OCI-M1 (cell line): ENCODE results near the gene ALDH1B1.
"Not testable (repeated sequence)": the region's sequence is repeated elsewhere in the genome, so short reads cannot be mapped to it uniquely, and the experiment has no call there.

Experiments
- DNase-seq: peaks from one replicate; lab custom pipeline; 2025; lab: John Stamatoyannopoulos, UW

Gene ALDH1B1

GRCh38 chr9:38387066-38387465, 5.4 kb upstream of the ALDH1B1 start:
- no peak for DNase-seq

DNA sequence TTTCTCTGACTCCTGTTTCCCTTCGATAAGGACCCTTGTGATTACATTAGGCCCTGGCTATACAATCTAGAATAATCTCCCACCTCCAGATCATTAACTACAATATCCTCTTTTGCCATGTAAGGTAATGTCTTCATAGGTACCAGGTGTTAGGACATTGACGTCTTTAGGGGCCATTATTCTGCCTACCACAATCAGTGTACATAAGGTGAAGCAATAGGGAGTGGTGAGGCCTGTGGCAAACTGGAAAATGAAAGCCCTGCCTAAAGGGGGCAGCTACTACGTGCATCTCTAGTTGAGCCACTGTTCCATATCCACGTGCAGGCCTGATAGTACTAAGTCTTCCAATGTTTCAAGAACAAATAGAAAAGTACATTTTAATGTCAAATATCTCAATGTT, 4.8 kb upstream of the ALDH1B1 start:
- DNase-seq, result no peak

- no peak for DNase-seq
These were observed 3.9 kb upstream of the ALDH1B1 start for GRCh38 chr9:38388283-38389223.

DNA sequence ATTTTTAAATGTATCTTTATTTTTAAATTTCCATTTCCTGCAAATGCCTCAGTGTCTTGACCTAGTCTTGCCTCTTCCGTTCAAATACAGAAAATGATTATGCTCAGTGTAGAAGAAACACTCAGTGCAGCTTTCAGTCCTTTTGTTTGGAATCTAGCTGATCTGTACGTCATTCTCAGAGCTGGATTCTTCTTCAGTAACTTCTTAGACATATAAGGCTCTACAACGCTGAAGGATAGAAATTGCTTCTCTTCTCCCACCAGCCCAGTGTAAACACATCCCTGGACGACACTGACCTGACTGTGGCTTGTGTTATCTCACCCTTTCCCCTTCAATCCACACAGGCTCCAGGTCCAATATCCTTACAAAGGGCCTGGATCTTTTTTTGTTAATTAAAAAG, 3.2 kb upstream of the ALDH1B1 start:
- DNase-seq, result no peak

- peak; percentile 69 for DNase-seq
These were observed 2.1 kb upstream of the ALDH1B1 start for GRCh38 chr9:38390442-38390841.

DNA sequence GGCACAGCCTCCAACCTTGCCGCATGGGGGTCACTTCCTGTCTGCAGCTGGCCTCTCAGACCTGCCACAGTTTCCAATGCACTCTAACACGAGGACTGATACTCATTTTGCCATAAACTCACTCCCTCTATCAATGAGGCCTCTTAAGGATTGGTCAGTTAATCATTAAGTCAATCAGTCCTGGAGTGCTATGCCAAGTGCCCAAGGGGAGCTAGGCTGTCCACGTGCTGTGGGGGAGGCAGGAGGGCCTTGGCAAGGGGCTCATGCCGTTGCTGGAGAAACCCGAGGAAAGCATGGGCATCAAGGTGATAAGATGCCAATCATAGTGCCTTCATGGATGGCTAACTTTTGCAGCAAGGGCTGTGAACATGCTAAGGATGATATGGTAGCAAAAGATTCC, 1.7 kb upstream of the ALDH1B1 start:
- no peak for DNase-seq

DNA sequence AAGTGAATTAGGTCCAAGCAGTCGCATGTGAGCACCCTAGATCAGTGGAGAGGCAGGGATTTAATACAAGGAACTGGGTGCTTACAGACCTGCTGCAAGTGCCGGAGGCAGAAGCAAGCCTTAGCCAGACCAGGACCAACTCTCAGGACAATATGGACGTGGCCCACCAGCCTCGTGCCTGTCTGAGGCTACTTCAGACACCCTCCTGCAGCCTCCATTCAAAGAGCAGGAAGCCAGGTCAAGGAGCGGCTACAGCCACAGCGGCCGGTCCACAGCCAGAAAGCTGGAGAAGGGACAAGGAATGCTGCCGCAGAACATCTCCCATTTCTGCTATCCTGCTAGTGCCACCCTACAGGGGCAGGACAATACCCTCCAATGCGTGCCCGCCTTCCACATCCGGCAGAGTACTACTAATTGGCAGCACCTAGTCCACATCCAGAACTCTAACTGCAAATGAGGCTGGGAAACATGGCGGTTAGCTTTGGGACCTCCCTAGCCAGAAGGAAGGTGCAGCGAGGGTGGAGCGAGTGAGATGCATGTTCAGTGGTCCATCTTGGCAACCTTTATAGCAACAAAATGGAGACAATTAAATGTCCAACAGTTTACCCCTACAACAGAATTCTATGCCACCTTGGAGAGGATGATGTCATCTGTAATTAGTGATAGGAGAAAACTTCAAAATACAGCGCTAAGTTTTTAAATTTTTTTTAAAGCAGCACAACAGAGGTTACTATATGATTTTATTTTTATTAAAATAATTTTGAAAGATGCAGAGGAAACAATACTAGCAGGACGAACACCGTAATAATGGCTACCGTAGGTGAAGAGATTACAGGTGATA, 1.0 kb upstream of the ALDH1B1 start:
- no peak for DNase-seq

- no peak for DNase-seq
These were observed 760 bp downstream of the ALDH1B1 start for GRCh38 chr9:38393128-38393796.

DNA sequence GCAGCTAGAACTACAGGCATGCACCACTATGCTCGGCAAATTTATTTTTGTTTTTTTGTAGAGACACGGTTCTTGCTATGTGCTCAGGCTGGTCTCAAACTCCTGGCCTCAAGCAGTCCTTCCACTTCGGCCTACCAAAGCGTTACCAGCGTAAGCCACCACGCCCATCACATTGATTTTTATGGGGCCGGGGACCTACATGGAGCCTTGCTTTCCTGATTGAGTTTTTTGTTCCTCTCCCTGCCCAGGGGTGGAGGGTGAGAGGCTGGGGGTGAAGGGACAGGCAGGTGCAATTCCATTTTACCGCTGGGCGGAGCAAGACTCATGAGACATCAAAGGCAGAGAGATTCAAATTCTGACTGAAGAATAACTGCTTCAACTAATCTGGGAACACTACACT, 1.9 kb downstream of the ALDH1B1 start:
- DNase-seq, result no peak

- no peak for DNase-seq
These were observed 3.3 kb downstream of the ALDH1B1 start for GRCh38 chr9:38395653-38396370.

DNA sequence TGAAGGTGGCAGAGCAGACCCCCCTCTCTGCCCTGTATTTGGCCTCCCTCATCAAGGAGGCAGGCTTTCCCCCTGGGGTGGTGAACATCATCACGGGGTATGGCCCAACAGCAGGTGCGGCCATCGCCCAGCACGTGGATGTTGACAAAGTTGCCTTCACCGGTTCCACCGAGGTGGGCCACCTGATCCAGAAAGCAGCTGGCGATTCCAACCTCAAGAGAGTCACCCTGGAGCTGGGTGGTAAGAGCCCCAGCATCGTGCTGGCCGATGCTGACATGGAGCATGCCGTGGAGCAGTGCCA, 3.8 kb downstream of the ALDH1B1 start:
- DNase-seq, result no peak

GRCh38 chr9:38399191-38399590, 6.7 kb downstream of the ALDH1B1 start:
- not testable (repeated sequence) for DNase-seq

GRCh38 chr9:38401994-38402393, 9.5 kb downstream of the ALDH1B1 start:
- DNase-seq, result no peak

DNA sequence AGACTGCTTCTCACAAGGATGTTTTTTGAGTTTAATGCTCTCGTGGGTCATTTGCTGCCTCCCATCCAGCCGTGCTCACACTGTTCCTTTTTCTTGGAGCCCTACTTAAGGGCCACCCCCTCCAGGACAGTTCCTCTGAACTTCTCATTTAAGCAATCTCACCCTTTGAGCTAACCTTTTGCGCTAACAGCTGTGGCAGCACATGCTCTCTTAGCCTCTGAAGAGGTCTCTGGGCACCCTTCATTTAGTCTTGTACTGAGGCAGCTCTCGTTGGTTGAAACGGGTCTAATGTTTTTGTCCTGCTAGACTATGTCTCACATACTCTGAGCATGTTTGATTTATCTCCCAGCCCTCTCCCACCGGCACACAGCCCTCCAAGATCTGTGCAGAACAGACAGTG, 11.8 kb downstream of the ALDH1B1 start:
- DNase-seq, result no peak

- DNase-seq, result no peak
These were observed 13.3 kb downstream of the ALDH1B1 start for GRCh38 chr9:38405785-38406184.

DNA sequence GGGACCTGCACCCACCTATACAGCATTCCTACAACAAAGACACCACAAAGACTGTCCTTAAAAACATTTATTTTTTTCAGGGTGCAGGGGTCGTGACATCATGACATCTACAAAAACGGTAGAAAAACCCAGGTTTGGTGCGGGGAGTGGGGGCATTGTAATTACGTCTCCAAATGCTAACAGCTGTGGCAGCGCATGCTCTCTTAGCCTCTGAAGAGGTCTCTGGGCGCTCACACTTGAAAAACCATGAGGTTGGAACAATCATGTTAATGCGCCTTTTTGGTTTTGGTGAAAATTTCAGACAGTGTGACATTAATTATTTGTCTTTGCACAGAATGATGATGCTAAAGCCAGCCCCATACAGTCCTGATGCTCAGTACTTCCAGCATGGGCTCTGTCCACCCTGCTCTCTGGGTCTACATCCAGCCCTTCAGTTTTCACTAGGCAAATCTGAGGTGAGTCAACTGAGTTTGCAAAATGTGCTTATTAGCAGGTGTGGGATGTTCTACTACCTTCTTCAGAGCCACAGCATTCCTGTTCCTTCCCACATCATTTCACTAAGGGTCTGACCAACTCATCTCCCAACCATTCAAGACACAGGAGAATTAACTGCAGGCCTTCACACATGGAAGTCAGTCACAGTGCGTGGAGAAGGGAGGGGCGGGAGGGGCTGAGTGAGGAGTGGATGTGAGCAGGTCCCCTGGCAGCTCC, 14.1 kb downstream of the ALDH1B1 start:
- DNase-seq, result no peak

DNA sequence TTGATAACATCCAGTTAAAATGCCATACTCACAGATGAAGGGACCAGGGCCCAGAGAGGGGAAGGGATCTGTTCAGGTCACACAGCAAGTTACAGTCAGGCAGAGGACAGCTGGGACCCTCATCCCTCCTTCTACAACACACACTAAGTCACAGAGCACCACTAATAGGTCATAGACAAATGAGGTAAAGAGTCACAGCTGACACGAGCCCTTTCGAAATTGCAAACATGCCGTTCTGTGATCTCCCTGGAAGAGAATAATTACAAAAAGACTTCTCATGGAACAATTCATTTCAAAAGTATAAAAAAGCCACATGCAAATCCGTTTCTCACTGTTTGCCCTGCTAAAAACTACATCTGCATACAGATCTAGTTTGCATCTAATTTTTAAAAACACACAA, 16.2 kb downstream of the ALDH1B1 start:
- DNase-seq, result no peak

- DNase-seq, result no peak
These were observed 20.2 kb downstream of the ALDH1B1 start for GRCh38 chr9:38412751-38413150.

GRCh38 chr9:38413283-38413682, 20.8 kb downstream of the ALDH1B1 start:
- no peak for DNase-seq

DNA sequence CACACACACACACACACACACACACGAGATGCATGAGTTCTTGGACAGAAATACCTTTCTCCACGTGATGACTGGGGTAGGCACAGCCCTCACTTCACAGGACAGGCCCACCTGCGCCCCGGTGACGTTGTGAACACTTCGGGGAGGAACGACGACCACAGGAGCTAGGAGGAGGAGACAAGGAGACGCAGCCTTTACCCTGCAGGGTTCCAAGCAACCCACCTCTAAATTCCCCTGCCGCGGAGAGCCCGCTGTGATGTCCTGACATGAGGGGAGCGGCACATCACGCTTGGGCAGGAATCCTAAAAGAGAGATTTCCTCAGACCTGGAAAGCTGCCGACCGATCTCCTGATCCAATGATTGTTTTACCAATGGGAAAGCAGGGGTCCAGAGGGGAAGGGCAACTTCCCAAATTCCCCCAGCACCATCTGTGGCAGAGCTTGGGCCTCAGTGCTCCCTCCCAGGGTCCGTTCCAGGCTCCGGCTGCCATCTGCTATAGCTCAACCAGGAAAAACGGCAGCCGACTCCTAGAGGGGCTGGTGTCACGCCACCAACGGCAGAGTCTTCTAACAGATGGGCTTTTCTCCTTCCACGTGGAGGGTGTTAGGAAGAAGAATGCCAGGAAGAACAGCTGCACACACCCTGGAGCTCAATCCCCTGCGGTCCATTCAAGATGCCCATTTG, 21.7 kb downstream of the ALDH1B1 start:
- DNase-seq, result no peak

GRCh38 chr9:38415856-38416255, 23.4 kb downstream of the ALDH1B1 start:
- DNase-seq, result no peak
